ENCODE data around the gene MST1R.
A peak's percentile ranks its signal among the peaks of the same experiment; 100 is the strongest.
"Not testable (repeated sequence)": the region's sequence is repeated elsewhere in the genome, so short reads cannot be mapped to it uniquely, and the experiment has no call there.

The MST1R gene

GRCh38 chr3:49911611-49912010, 7.9 kb upstream of the MST1R start:
- no CpG with 5 or more reads among the region's 15 CpGs for WGBS (ENCODE audit: insufficient coverage, insufficient read length)
- Histone ChIP-seq H3K27me3 (ENCODE audit: control insufficient read depth, insufficient read depth, low read length) (0 out of 2 replicates have a peak, but pooled peaks cover 2% of the 10 kb centered on the region), H3K4me1 (ENCODE audit: control insufficient read depth, insufficient read depth, low read length) (peaks cover 5% of the 10 kb centered on the region), H3K36me3 (ENCODE audit: control insufficient read depth, insufficient read depth, low read length) (no peaks in the 10 kb centered on the region), H3K9me3 (ENCODE audit: control insufficient read depth, insufficient read depth, low read length) (no peaks in the 10 kb centered on the region), H3K4me3 (ENCODE audit: low read length) (no peak overlapping the region), H3K27ac (ENCODE audit: low read length) (no peak overlapping the region)
- no peak for DNase-seq (ENCODE audit: low read depth, low spot score)

- no CpG with 5 or more reads among the region's 2 CpGs for WGBS (ENCODE audit: insufficient coverage, insufficient read length)
- H3K4me3 ChIP-seq (ENCODE audit: low read length), result no peak overlapping the region
- no peaks in the 10 kb centered on the region for H3K36me3 ChIP-seq (ENCODE audit: control insufficient read depth, insufficient read depth, low read length)
- H3K4me1 ChIP-seq (ENCODE audit: control insufficient read depth, insufficient read depth, low read length), result peaks cover 7% of the 10 kb centered on the region
- H3K9me3 ChIP-seq (ENCODE audit: control insufficient read depth, insufficient read depth, low read length), result no peaks in the 10 kb centered on the region
- 0 out of 2 replicates have a peak, but pooled peaks cover 2% of the 10 kb centered on the region for H3K27me3 ChIP-seq (ENCODE audit: control insufficient read depth, insufficient read depth, low read length)
- no peak for DNase-seq (ENCODE audit: low read depth, low spot score)
- no peak overlapping the region for H3K27ac ChIP-seq (ENCODE audit: low read length)
These were observed 7.4 kb upstream of the MST1R start for GRCh38 chr3:49911124-49911420.

- Histone ChIP-seq H3K36me3 (ENCODE audit: control insufficient read depth, insufficient read depth, low read length) (no peaks in the 10 kb centered on the region), H3K4me1 (ENCODE audit: control insufficient read depth, insufficient read depth, low read length) (peaks cover 11% of the 10 kb centered on the region), H3K4me3 (ENCODE audit: low read length) (peak overlapping the region; percentile 13; the same call in 1 of the 2 replicates), H3K27me3 (ENCODE audit: control insufficient read depth, insufficient read depth, low read length) (0 out of 2 replicates have a peak, but pooled peaks cover 2% of the 10 kb centered on the region), H3K9me3 (ENCODE audit: control insufficient read depth, insufficient read depth, low read length) (no peaks in the 10 kb centered on the region), H3K27ac (ENCODE audit: low read length) (no peak overlapping the region)
- no CpG with 5 or more reads among the region's 48 CpGs for WGBS (ENCODE audit: insufficient coverage, insufficient read length)
- no peak for DNase-seq (ENCODE audit: low read depth, low spot score)
These were observed 6.9 kb upstream of the MST1R start for GRCh38 chr3:49910409-49911123.

GRCh38 chr3:49908373-49909199, 4.9 kb upstream of the MST1R start:
- Histone ChIP-seq H3K27ac (ENCODE audit: low read length) (no peak overlapping the region), H3K36me3 (ENCODE audit: control insufficient read depth, insufficient read depth, low read length) (no peaks in the 10 kb centered on the region), H3K27me3 (ENCODE audit: control insufficient read depth, insufficient read depth, low read length) (0 out of 2 replicates have a peak, but pooled peaks cover 2% of the 10 kb centered on the region), H3K4me1 (ENCODE audit: control insufficient read depth, insufficient read depth, low read length) (peaks cover 13% of the 10 kb centered on the region), H3K9me3 (ENCODE audit: control insufficient read depth, insufficient read depth, low read length) (no peaks in the 10 kb centered on the region), H3K4me3 (ENCODE audit: low read length) (no peak overlapping the region)
- no CpG with 5 or more reads among the region's 14 CpGs for WGBS (ENCODE audit: insufficient coverage, insufficient read length)
- DNase-seq (ENCODE audit: low read depth, low spot score), result no peak

- WGBS (ENCODE audit: insufficient coverage, insufficient read length), result no CpG with 5 or more reads among the region's 15 CpGs
- DNase-seq (ENCODE audit: low read depth, low spot score), result no peak
- Histone ChIP-seq H3K27ac (ENCODE audit: low read length) (no peak overlapping the region), H3K36me3 (ENCODE audit: control insufficient read depth, insufficient read depth, low read length) (no peaks in the 10 kb centered on the region), H3K27me3 (ENCODE audit: control insufficient read depth, insufficient read depth, low read length) (no peaks in the 10 kb centered on the region), H3K9me3 (ENCODE audit: control insufficient read depth, insufficient read depth, low read length) (no peaks in the 10 kb centered on the region), H3K4me1 (ENCODE audit: control insufficient read depth, insufficient read depth, low read length) (peaks cover 12% of the 10 kb centered on the region; the same call in 1 of the 2 replicates), H3K4me3 (ENCODE audit: low read length) (no peak overlapping the region)
These were observed 2.5 kb upstream of the MST1R start for GRCh38 chr3:49906073-49906743.

- peaks cover 11% of the 10 kb centered on the region; the same call in 1 of the 2 replicates for H3K4me1 ChIP-seq (ENCODE audit: control insufficient read depth, insufficient read depth, low read length)
- not testable (repeated sequence) for H3K27ac ChIP-seq (ENCODE audit: low read length); H3K27me3 ChIP-seq (ENCODE audit: control insufficient read depth, insufficient read depth, low read length); H3K36me3 ChIP-seq (ENCODE audit: control insufficient read depth, insufficient read depth, low read length); DNase-seq (ENCODE audit: low read depth, low spot score); H3K9me3 ChIP-seq (ENCODE audit: control insufficient read depth, insufficient read depth, low read length); H3K4me3 ChIP-seq (ENCODE audit: low read length)
- WGBS (ENCODE audit: insufficient coverage, insufficient read length), result no CpG with 5 or more reads among the region's 13 CpGs
These were observed 775 bp upstream of the MST1R start for GRCh38 chr3:49904448-49904847.

GRCh38 chr3:49902511-49903345, 945 bp downstream of the MST1R start:
- no peak overlapping the region for H3K4me3 ChIP-seq (ENCODE audit: low read length)
- DNase-seq (ENCODE audit: low read depth, low spot score), result no peak
- peaks cover 11% of the 10 kb centered on the region; the same call in 1 of the 2 replicates for H3K4me1 ChIP-seq (ENCODE audit: control insufficient read depth, insufficient read depth, low read length)
- no peaks in the 10 kb centered on the region for H3K9me3 ChIP-seq (ENCODE audit: control insufficient read depth, insufficient read depth, low read length)
- H3K36me3 ChIP-seq (ENCODE audit: control insufficient read depth, insufficient read depth, low read length), result no peaks in the 10 kb centered on the region
- H3K27ac ChIP-seq (ENCODE audit: low read length), result no peak overlapping the region
- H3K27me3 ChIP-seq (ENCODE audit: control insufficient read depth, insufficient read depth, low read length), result no peaks in the 10 kb centered on the region
- no CpG with 5 or more reads among the region's 44 CpGs for WGBS (ENCODE audit: insufficient coverage, insufficient read length)

- Histone ChIP-seq H3K4me1 (ENCODE audit: control insufficient read depth, insufficient read depth, low read length) (peaks cover 11% of the 10 kb centered on the region; the same call in 1 of the 2 replicates), H3K36me3 (ENCODE audit: control insufficient read depth, insufficient read depth, low read length) (no peaks in the 10 kb centered on the region), H3K27ac (ENCODE audit: low read length) (no peak overlapping the region), H3K9me3 (ENCODE audit: control insufficient read depth, insufficient read depth, low read length) (no peaks in the 10 kb centered on the region), H3K27me3 (ENCODE audit: control insufficient read depth, insufficient read depth, low read length) (no peaks in the 10 kb centered on the region), H3K4me3 (ENCODE audit: low read length) (no peak overlapping the region)
- no CpG with 5 or more reads among the region's 11 CpGs for WGBS (ENCODE audit: insufficient coverage, insufficient read length)
- no peak for DNase-seq (ENCODE audit: low read depth, low spot score)
These were observed 2.0 kb downstream of the MST1R start for GRCh38 chr3:49901366-49902339.

- WGBS (ENCODE audit: insufficient coverage, insufficient read length), result no CpG with 5 or more reads among the region's 8 CpGs
- Histone ChIP-seq H3K9me3 (ENCODE audit: control insufficient read depth, insufficient read depth, low read length) (no peaks in the 10 kb centered on the region), H3K27me3 (ENCODE audit: control insufficient read depth, insufficient read depth, low read length) (no peaks in the 10 kb centered on the region), H3K4me3 (ENCODE audit: low read length) (no peak overlapping the region), H3K4me1 (ENCODE audit: control insufficient read depth, insufficient read depth, low read length) (peaks cover 4% of the 10 kb centered on the region; the same call in 1 of the 2 replicates), H3K27ac (ENCODE audit: low read length) (no peak overlapping the region), H3K36me3 (ENCODE audit: control insufficient read depth, insufficient read depth, low read length) (no peaks in the 10 kb centered on the region)
- no peak for DNase-seq (ENCODE audit: low read depth, low spot score)
These were observed 3.1 kb downstream of the MST1R start for GRCh38 chr3:49900491-49901153.

Measured in iPS DF 6.9 (cell line).